Mucosa of descending colon (tissue), 3 donors: ENCODE measurements around the gene DCAF15. TPM values are rescaled to one million over a fixed set of nuclear protein-coding genes. Genes with fewer than 3 reads are reported as not detected.

Experiments
- ATAC-seq: fragments of 200-7000 bp; cut with Tn5 transposase; one replicate; pipeline ENCODE4 v1.9.1; 2020; ENCODE audit warnings: mild to moderate bottlenecking, moderate library complexity
- DNase-seq, 3 donors: peaks; one replicate each; pipeline ENCODE4 v3.0.0-alpha.2; 2020
- H3K36me3 ChIP-seq: fragments of 200-600 bp; one replicate; pipeline ENCODE4 v1.8.0; 2021; ENCODE audit warnings: low read depth, mild to moderate bottlenecking
- H3K4me1 ChIP-seq: fragments of 200-600 bp; one replicate; pipeline ENCODE4 v1.8.0; 2021; ENCODE audit warnings: low read depth, mild to moderate bottlenecking
- H3K4me3 ChIP-seq: fragments of 200-600 bp; one replicate; pipeline ENCODE4 v1.8.0; 2021; ENCODE audit warnings: mild to moderate bottlenecking
- H3K9me3 ChIP-seq: fragments of 200-600 bp; one replicate; pipeline ENCODE4 v1.8.0; 2021; ENCODE audit warnings: mild to moderate bottlenecking
- CTCF ChIP-seq: fragments of 200-600 bp; IDR thresholded peaks from one replicate; pipeline ENCODE4 v1.8.0; 2022; ENCODE audit warnings: antibody characterized with exemption, mild to moderate bottlenecking
- intact Hi-C, 2 donors: fragments of 100-400 bp; cut with DNase I in 1 of 2; cut with micrococcal nuclease in 1 of 2; formaldehyde crosslinking; loops; one replicate each; pipeline versions ENCODE4 v1.11.0 to v1.11.1; 2022; cut with DNase I, micrococcal nuclease
- total RNA-seq, 3 donors: library from RNA; stranded (reverse); fragmentation: NEBNext Ultra II Directional in 2 of 3; extraction: Animal tissue kit (Norgen Biotek cat#: 25700) in 2 of 3; gene quantifications; one replicate each; pipeline versions ENCODE4 v1.2.1 to v1.2.4, GENCODE V29; 2021 to 2023
- donor health status: DM: no; HTN: no; CAD: no; lungs with moderate emphysema.
- donor health status: DM: no; HTN: no; CAD: no.
- donor health status: DM: no; HTN: yes; CAD: no.

DCAF15 gene
- total RNA-seq, 3 donors from 2014 or later = 26.4 to 35.2 (median 34.7) TPM

GRCh38 chr19:14005349-14006084, 53.2 kb downstream of the DCAF15 start:
- intact Hi-C loops = loop anchor here in 1 of 2 donors (5.0 kb wide), 1 partner anchor 112 kb away; the partner anchor contains the start of gene PRKACA
- H3K9me3 ChIP-seq = no peaks in the 10 kb centered on the region
- peaks cover 16% of the 10 kb centered on the region for H3K4me1 ChIP-seq
- H3K4me3 ChIP-seq = peak overlapping the region; percentile 42
- peak; percentile 95 to 96 (median 95) for DNase-seq
- ATAC-seq = peak; percentile 79
- H3K36me3 ChIP-seq = peaks cover 7% of the 10 kb centered on the region
- TF ChIP-seq CTCF = no peak

- intact Hi-C loops = loop anchor here in 1 of 2 donors (5.0 kb wide), 1 partner anchor 111 kb away; the partner anchor contains the start of gene PRKACA
- ATAC-seq = peak; percentile 83
- no peak for TF ChIP-seq CTCF
- H3K9me3 ChIP-seq = no peaks in the 10 kb centered on the region
- peaks cover 16% of the 10 kb centered on the region for H3K4me1 ChIP-seq
- peak within 1 kb of the TSS; percentile 42 for H3K4me3 ChIP-seq
- peaks cover 7% of the 10 kb centered on the region for H3K36me3 ChIP-seq
- peak; percentile 100 for DNase-seq
Observed at GRCh38 chr19:14006085-14006765, 53.9 kb downstream of the DCAF15 start, which contains the start of gene RFX1. Gene RFX1 (minus strand): TSS chr19:14006320. CDS start chr19:13993843, 12,477 bp downstream.

DNA sequence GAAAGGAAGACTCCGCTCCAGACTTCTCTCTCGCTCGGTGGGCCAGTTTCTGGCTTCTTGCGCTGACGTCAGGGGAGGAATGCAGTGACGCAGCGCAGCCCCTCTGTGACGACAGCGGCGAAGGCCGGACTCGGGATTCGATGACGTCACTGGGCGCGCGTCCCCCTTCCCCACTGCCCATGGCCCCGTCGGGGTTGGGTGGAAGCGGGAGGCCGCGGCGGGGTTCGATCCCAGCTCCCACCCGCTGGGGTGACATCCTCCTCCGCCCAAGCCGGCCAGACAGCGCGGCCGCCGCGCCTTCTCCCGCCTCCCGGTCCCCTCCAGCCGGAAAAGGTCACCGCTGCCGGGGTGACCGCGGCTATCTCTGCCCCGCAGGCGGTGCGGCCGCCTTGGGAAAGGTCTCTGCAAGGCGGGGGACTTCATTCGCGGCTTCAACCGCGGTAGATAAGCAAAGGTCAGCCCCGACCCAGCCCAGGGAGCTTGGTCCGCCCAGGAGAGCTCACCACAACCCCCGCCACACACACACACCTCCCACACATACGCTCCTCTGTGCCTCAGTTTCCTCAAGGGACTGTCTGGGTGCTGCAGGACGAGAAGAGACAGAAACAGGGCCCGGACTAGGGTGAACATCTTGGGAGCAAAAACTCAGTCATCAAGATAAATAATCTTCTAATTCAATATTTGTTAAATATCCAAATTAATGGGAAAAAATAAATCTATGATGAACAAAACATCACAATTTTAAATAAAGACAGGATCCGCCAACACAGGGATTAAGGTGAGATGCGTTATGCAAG, 54.7 kb downstream of the DCAF15 start:
- peaks cover 16% of the 10 kb centered on the region for H3K4me1 ChIP-seq
- no peak for TF ChIP-seq CTCF
- intact Hi-C loops = loop anchor here in 1 of 2 donors (5.0 kb wide), 1 partner anchor 110 kb away; the partner anchor contains the start of gene PRKACA
- no peaks in the 10 kb centered on the region for H3K9me3 ChIP-seq
- H3K4me3 ChIP-seq = peak overlapping the region; percentile 42
- DNase-seq = peak in 1 of 3 donors; percentile 91
- peak; percentile 27 for ATAC-seq
- H3K36me3 ChIP-seq = peaks cover 7% of the 10 kb centered on the region

Other genes with a start within 250 kb of the DCAF15 start
- 10 to 100 TPM; 24.2 to 32.4 (median 28.7) TPM for gene MRI1, start 188.0 kb upstream of the DCAF15 start, total RNA-seq
- 10 to 100 TPM; 47.8 to 49.5 (median 49.3) TPM for gene C19orf53, start 178.1 kb upstream of the DCAF15 start, total RNA-seq
- 1 to 10 TPM; 4.1 to 4.6 (median 4.1) TPM for gene ZSWIM4, start 157.1 kb upstream of the DCAF15 start, total RNA-seq
- 1 to 10 TPM in 1 of 3 donors, not detected in 2; 1.5 TPM for gene NANOS3, start 75.4 kb upstream of the DCAF15 start, total RNA-seq
- gene BRME1, start 46.4 kb upstream of the DCAF15 start, total RNA-seq = 10 to 100 TPM in 2 of 3 donors, 1 to 10 TPM in 1; 5.5 to 12.9 (median 10.8) TPM
- 100 to 1,000 TPM in 2 of 3 donors, 10 to 100 TPM in 1; 68.4 to 118 (median 101) TPM for gene CC2D1A, start 46.3 kb upstream of the DCAF15 start, total RNA-seq
- gene PODNL1, start 14.1 kb upstream of the DCAF15 start, total RNA-seq = 1 to 10 TPM; 1.7 to 3.4 (median 2.9) TPM
- 10 to 100 TPM; 15.8 to 17.9 (median 17.1) TPM for gene RFX1, start 53.8 kb downstream of the DCAF15 start, total RNA-seq
- gene RLN3, start 75.6 kb downstream of the DCAF15 start, total RNA-seq = not detected
- 1 to 10 TPM; 2.0 to 3.1 (median 2.6) TPM for gene IL27RA, start 79.3 kb downstream of the DCAF15 start, total RNA-seq
- gene PALM3, start 109.6 kb downstream of the DCAF15 start, total RNA-seq = 1 to 10 TPM in 2 of 3 donors, under 1 TPM in 1; 0.82 to 1.2 (median 1.0) TPM
- 10 to 100 TPM; 13.6 to 34.2 (median 32.9) TPM for gene MISP3, start 120.3 kb downstream of the DCAF15 start, total RNA-seq
- under 1 TPM in 1 of 3 donors, not detected in 2; 0.27 TPM for gene C19orf67, start 133.3 kb downstream of the DCAF15 start, total RNA-seq
- 10 to 100 TPM; 39.8 to 61.8 (median 49.6) TPM for gene SAMD1, start 138.2 kb downstream of the DCAF15 start, total RNA-seq
- gene PRKACA, start 165.3 kb downstream of the DCAF15 start, total RNA-seq = 100 to 1,000 TPM in 1 of 3 donors, 10 to 100 TPM in 2; 75.4 to 100 (median 89.1) TPM
- 10 to 100 TPM in 1 of 3 donors, 1 to 10 TPM in 2; 2.4 to 21.7 (median 5.5) TPM for gene ASF1B, start 184.1 kb downstream of the DCAF15 start, total RNA-seq